OCI-LY7 (cell line): ENCODE measurements around the gene RAMP1.

ENCODE experiments used
- CTCF ChIP-seq: fragments of 200-600 bp; sonication (generic); conservative IDR thresholded peaks from 2 replicates; pipeline ENCODE4 v1.5.1; 2014; ENCODE audit warnings: mild to moderate bottlenecking, antibody characterized with exemption, low read length, moderate library complexity, mixed read lengths
- EZH2phosphoT487 ChIP-seq: fragments of 200-600 bp; sonication (generic); IDR thresholded peaks from 2 replicates; pipeline ENCODE4 v1.6.1; 2018; ENCODE audit warnings: low read depth, borderline replicate concordance, mild to moderate bottlenecking, mixed run types, antibody characterized with exemption, low read length, moderate library complexity, mixed read lengths

DNA sequence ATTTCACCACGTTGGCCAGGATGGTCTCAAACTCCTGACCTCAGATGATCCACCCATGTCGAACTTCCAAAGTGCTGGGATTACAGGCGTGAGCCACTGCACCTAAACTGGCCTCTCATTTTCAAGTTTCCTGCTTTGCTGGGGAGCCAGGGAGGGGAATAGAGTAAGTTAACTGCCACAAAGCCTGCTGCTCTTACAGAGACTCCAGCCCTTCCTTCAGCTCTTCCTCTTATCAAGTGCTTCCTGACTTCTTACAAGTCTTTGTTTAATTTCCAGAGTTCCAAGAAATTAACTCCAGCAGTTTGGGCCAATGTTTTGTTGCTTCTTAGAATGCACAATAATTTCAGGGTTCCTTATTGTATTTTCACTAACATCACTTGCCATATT lies 83.1 kb downstream of the RAMP1 start:
- no peak for TF ChIP-seq CTCF
- TF ChIP-seq EZH2phosphoT487, result no peak
